GM18526 (cell line): Measurements from ENCODE around the gene CCSER1.

ENCODE experiments used
- POLR2A ChIP-seq: IDR thresholded peaks from 3 replicates; pipeline ENCODE4 v1.6.1; 2011; ENCODE audit not compliant: insufficient read length; ENCODE audit errors: extremely low read depth

Gene CCSER1

DNA sequence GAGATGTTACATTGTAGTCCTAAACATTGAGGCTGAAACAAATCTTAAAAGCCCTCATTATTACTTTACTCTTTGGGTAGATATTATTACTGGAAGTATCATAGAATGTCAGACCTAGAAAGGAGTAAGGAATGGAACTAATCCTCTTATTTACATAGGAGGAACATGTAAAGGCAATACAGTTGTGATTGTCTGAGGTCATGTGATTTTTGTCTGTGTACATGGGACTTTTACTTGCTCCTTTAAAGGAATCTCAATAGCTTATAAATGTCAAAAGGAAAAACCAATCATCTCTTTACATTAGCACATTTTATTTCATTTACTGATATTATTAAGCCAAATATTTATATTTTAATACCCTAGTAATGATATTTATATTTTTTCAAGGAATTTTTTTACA is 568.2 kb downstream of the CCSER1 start:
- TF ChIP-seq POLR2A, result no peak

- TF ChIP-seq POLR2A, result no peak
Measured at GRCh38 chr4:90715242-90715641, 588.0 kb downstream of the CCSER1 start.

GRCh38 chr4:90718931-90719330 is 591.7 kb downstream of the CCSER1 start:
- TF ChIP-seq POLR2A, result no peak

DNA sequence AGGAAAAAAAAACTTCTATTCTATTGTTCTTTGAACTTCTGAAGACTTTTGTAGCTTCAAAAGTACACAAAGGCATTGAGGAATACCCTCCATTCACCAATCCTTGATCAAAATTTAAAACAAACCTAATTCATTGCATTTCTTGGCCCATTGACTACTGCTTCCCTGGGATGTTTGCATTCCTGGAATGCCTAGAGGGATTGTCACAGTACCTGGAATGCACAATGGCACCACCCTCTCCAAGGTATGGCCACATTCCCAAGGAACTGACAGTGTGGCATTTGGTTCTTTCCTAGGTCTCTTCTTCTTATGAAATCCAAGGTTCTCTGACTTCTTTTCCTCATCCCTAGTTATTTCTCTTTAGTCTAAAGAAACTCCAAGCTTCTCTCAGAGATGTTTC is 600.7 kb downstream of the CCSER1 start:
- no peak for TF ChIP-seq POLR2A

GRCh38 chr4:90730752-90731151 is 603.6 kb downstream of the CCSER1 start:
- no peak for TF ChIP-seq POLR2A

DNA sequence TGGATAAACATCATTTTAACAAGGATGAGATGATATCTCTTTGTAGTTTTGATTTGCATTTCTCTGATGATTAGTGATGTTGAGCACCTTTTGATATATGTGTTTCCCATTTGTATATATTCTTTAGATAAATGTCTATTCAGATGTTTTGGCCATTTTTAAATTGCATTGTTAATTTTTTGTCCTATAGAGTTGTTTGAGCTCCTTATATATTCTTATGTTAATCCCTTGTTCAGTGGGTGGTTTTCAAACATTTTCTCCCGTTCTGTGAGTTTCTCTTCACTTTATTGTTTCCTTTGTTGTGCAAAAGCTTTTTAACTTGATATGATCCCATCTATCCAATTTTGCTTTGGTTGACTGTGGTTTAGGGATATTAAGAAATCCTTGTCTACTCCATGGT is 606.0 kb downstream of the CCSER1 start:
- TF ChIP-seq POLR2A, result no peak

DNA sequence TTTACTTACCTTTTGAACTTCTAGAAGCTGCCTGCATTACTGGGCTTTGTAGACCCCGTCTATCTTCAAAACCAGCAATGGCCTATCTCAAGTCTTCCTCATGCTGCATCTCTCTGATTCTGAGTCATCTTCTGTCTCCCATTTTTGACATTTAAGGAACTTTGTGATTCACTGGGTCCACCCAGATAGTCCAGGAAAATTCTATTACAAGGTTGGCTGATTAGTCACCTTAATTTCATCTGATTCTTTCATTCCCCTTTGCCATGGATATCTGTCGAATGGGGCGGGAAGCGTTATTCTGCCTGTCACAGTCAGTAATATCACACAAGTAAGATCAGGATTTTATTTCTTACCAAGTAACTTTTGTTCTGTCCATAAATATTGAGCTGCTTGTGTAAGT is 618.0 kb downstream of the CCSER1 start:
- TF ChIP-seq POLR2A, result no peak

- no peak for TF ChIP-seq POLR2A
Measured at GRCh38 chr4:90753068-90753467, 625.9 kb downstream of the CCSER1 start.

- no peak for TF ChIP-seq POLR2A
Measured at GRCh38 chr4:90757534-90758060, 630.4 kb downstream of the CCSER1 start.

DNA sequence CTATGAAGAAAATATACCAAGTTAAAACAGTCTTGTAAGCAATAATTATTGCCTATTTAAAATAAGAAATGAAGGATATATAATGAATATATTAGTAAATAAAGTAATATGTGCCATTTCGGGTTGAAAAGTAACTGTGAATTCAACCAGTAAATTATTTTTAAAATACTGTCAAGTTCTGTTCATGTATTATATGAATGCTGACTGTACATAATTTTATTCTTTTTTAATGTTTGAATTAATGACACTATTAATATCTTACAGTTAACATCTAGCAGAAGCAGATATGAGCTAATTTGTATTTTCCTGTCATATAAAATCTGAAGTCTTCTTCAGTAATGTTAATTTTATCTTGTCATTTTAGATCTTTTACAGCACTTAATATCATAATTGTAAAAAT is 632.9 kb downstream of the CCSER1 start:
- no peak for TF ChIP-seq POLR2A

GRCh38 chr4:90766837-90767236 is 639.6 kb downstream of the CCSER1 start:
- no peak for TF ChIP-seq POLR2A

GRCh38 chr4:90769251-90769650 is 642.1 kb downstream of the CCSER1 start:
- TF ChIP-seq POLR2A, result no peak

DNA sequence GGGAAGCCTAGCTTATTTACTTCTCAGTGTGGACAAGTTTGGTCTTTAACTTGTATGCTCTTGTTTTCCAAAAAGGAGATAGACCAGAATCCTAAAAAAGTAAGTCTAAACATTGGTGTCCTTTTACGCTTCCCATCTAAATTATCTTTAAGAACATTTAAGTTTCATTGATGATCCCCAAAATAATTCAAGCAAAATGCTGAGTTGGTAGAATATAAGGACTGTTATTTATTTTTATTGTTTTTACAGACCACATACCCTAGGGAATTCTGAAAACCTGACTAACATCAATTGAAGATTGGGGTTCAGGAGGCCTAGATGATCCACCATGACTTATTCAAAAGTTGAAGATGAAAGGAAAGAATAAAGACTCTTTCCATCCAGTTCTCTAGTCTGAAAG is 653.0 kb downstream of the CCSER1 start:
- no peak for TF ChIP-seq POLR2A

DNA sequence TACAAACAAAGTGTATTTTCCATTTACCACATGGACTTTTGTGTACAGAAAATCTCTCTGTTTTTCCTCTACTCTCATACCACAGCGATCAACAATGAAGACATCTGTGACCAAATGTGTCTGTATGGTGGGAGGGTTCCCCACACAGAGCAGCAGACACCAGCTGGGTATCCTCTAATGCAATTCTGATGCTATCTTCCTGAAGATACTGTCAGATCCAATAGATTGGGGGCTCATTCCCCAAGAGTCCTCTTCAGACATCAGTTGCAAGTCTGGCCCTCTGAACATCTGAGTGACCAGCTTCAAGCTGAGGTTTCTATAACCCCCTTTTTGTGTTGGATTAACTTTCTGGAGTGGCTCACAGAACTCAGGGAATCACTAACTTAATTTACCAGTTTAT is 659.4 kb downstream of the CCSER1 start:
- TF ChIP-seq POLR2A, result no peak

DNA sequence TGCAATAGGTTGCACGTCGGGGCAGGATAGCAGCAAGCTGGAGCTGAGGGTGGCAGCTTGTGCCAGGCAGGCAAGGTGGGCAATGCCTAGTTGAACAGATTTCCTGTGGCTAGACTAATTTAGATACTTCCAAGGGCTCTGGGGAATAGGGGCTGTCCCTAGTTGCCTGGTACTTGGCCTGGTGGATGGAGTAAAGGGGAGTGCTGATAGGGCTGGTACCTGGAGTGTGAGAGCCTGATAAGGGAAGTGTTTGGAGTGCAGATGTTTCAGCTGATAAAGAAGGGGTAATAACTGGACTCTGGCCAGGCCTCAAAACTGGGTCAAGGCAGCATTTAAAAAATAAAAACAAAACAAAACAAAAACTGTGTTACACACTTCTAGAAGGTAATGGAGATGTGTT is 665.5 kb downstream of the CCSER1 start:
- TF ChIP-seq POLR2A, result no peak

GRCh38 chr4:90798948-90799347 is 671.8 kb downstream of the CCSER1 start:
- no peak for TF ChIP-seq POLR2A

GRCh38 chr4:90799895-90800294 is 672.7 kb downstream of the CCSER1 start:
- no peak for TF ChIP-seq POLR2A

DNA sequence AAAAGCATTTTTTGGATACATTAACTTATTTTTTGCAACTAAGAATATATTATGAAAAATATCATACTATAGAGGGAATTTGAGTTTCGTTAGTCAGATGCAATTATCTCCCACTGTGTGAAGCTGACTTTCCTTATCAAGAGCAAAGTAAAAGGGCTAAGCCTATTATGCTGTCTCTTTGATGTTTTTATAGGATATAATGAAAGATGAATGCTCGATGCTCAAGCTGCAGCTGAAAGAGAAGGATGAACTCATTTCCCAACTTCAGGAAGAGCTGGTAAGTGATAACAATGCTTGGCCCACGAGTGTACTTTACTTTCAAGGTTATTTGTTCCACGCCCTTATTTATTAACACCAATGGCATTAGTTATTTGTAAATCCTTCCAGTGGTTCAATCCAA is 688.4 kb downstream of the CCSER1 start:
- no peak for TF ChIP-seq POLR2A
